Fibroblast of mammary gland (primary cell): ENCODE data around the gene CROT.

ENCODE experiments used
- DNase-seq: peaks from one replicate; pipeline ENCODE4 v3.0.0-alpha.2; 2010; ENCODE audit warnings: low read depth
- H3K4me3 ChIP-seq: 2 replicates; pipeline ENCODE4 v1.5.1; 2011; ENCODE audit warnings: low read depth, mild to moderate bottlenecking, low read length, moderate library complexity; ENCODE audit not compliant: control insufficient read depth
- TF ChIP-seq, protein P1 (sequence below): conservative IDR thresholded peaks from 2 replicates; pipeline ENCODE4 v1.5.1; 2011; ENCODE audit warnings: low read depth, low read length, inconsistent platforms; ENCODE audit not compliant: control insufficient read depth, insufficient read depth

Gene CROT

DNA sequence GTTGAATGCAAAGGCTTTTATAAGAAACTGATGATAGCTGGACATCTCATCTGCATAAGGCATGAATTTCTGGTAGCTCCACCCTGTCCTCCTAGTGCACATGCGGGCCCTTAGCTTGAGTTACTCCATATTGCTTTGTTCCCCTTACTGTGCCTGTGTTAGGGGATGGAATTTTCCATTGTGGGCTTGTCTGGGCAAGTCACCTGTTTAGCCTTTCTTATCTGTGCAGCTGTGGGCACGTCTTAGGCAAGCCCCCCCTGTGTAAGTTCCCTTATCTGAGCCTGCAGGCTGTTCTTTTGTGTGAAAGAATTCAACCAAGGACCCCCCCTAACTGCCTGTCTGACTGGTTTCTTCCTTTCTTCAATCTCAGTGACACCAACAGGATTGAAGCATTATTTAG is 14.5 kb upstream of the CROT start:
- DNase-seq: no peak
- H3K4me3 ChIP-seq: no peak overlapping the region
- TF ChIP-seq, protein P1, sequence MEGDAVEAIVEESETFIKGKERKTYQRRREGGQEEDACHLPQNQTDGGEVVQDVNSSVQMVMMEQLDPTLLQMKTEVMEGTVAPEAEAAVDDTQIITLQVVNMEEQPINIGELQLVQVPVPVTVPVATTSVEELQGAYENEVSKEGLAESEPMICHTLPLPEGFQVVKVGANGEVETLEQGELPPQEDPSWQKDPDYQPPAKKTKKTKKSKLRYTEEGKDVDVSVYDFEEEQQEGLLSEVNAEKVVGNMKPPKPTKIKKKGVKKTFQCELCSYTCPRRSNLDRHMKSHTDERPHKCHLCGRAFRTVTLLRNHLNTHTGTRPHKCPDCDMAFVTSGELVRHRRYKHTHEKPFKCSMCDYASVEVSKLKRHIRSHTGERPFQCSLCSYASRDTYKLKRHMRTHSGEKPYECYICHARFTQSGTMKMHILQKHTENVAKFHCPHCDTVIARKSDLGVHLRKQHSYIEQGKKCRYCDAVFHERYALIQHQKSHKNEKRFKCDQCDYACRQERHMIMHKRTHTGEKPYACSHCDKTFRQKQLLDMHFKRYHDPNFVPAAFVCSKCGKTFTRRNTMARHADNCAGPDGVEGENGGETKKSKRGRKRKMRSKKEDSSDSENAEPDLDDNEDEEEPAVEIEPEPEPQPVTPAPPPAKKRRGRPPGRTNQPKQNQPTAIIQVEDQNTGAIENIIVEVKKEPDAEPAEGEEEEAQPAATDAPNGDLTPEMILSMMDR: no peak

DNA sequence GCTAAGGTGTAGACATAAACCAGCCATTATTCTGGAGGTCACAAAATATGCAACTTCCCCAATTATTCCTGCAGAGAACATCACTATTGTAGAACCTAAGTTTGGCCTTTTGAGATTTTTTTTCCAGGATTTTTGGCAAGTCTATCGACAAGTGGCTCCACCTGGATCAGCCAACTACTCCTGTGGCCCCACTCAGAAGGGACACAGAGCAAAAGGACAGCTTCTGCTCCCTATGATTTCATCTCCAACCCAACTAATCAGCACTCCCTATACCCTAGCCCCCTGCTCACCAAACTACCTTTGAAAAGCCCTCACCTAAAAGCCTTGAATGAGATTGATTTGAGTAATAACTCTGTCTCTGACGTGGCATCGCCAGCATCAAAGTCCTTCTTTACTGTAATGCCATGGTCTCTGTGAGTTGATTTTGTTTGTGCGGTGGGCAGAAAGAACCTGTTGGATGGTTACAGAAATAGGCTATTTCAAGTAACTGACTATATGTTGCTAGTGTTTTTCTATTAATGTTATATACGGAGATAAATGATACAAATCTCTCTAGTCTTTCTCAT is 13.7 kb upstream of the CROT start:
- TF ChIP-seq, protein P1: no peak
- DNase-seq: no peak
- H3K4me3 ChIP-seq: no peak overlapping the region

DNA sequence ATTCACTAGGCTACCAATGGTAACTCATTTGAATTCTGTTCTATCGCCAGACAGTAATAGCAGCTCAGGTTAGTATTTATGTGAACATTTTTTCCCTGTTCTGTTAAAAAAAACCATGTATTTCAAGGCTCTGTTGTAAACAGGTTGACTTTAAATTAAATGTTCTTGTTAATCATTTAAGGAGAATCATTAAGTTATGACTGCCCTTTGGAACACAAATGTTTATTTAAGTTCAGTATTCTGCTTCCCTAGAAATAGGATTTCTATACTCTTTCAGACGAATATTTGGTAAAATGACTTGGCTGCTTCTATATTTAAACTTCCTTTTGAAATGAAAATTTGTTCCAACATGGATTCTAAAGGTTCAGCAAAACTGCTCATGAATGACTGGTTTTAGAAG is 13.1 kb upstream of the CROT start:
- TF ChIP-seq, protein P1: no peak
- H3K4me3 ChIP-seq: no peak overlapping the region
- DNase-seq: no peak

DNA sequence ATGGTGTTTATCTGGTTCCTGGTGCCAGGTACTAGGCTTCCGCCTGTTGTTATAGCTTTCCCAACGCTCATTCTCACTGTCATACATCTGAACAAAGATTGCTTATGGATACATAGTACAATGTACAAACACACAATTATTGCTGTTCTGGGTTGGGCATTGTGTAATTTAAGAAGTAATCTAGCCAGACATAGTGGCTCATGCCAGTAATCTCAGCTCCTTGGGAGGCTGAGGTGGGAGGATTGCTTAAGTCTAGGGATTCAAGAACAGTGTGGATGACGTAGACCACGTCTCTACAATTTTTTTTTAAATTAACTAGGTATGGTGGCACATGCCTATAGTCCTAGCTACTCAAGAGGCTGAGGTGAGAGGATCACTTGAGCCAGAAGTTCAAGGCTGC is 9.3 kb upstream of the CROT start:
- H3K4me3 ChIP-seq: no peak overlapping the region
- TF ChIP-seq, protein P1: no peak
- no peak for DNase-seq

DNA sequence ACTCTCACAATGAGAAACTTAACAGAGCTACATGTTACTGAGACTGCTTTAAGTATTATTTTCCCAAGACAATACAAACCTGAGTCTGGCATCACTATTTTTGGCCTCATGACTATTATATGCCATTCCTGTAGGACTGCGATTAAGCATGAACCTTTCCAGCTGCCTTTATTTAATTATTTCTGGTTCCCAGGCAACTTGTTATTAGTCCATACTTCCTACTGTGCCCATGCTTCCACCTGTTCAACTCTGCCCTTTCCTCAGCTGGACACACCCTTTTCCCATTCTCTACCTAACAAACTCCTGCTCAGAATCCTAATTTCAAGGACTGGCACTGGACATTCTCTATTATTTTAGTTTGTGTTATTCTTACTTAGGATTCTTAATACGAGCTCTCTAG is 8.1 kb upstream of the CROT start:
- no peak overlapping the region for H3K4me3 ChIP-seq
- TF ChIP-seq, protein P1: no peak
- DNase-seq: no peak

DNA sequence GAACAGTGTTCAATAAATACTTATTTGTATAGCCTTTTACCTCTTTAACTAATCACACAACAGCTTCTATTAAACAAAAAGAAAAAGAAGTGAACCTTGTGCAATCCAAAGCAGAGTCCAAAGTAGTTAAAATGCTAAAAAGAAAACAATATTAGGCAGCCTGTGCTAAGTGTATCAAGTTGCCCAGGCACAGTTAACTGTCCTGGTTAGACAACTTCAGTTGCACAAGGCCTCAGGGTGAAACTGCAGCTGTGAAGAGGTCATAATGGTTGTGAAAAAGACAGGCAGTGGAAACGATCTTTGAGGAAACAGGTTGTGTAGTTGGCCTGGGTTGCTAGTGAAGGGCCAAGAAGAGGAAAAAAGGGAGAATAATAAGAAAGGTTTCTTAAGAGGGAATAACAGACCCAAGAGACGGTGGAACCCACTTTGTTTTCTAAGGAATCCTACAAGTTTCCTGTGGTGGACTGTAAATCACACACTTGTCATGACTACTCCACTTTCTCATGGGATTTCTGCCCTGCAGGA is 6.0 kb upstream of the CROT start:
- DNase-seq: peak; percentile 23
- TF ChIP-seq, protein P1: no peak
- H3K4me3 ChIP-seq: no peak overlapping the region

DNA sequence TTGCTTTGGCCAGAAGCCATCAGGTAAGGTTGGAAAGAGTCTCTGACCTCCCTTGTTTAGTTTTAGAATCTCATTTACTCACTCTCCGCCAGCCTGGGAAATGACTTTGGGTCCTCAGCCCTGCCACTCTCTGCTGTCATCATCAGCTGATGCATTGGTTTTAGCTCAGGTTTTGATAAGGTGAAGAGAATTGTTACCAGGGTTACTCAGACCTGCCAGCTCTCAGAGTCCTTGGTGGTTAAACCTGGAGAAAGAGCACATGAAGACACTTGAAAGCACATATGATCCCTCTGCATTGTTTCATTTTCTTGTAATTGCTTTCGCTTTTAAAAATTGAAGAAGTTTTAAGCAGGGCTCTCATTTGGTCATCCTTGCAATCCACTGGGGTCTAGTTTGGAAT is 4.0 kb upstream of the CROT start:
- no peak for DNase-seq
- no peak overlapping the region for H3K4me3 ChIP-seq
- TF ChIP-seq, protein P1: no peak
